ENCODE measurements around the gene KCNQ1OT1.

Gene KCNQ1OT1

GRCh38 chr11:2566223-2567025 lies 133.4 kb downstream of the KCNQ1OT1 start:
- no peak for DNase-seq

- no peak for DNase-seq
Measured at GRCh38 chr11:2565447-2566222, 134.2 kb downstream of the KCNQ1OT1 start.

- DNase-seq: no peak
Measured at GRCh38 chr11:2564588-2565425, 135.0 kb downstream of the KCNQ1OT1 start.

GRCh38 chr11:2564008-2564530 lies 135.7 kb downstream of the KCNQ1OT1 start:
- DNase-seq: no peak

- no peak for DNase-seq
Measured at GRCh38 chr11:2563213-2564007, 136.4 kb downstream of the KCNQ1OT1 start.

GRCh38 chr11:2562890-2563212 lies 136.9 kb downstream of the KCNQ1OT1 start:
- no peak for DNase-seq

GRCh38 chr11:2561696-2562581 lies 137.9 kb downstream of the KCNQ1OT1 start:
- no peak for DNase-seq

- no peak for DNase-seq
Measured at GRCh38 chr11:2559527-2560311, 140.1 kb downstream of the KCNQ1OT1 start.

DNA sequence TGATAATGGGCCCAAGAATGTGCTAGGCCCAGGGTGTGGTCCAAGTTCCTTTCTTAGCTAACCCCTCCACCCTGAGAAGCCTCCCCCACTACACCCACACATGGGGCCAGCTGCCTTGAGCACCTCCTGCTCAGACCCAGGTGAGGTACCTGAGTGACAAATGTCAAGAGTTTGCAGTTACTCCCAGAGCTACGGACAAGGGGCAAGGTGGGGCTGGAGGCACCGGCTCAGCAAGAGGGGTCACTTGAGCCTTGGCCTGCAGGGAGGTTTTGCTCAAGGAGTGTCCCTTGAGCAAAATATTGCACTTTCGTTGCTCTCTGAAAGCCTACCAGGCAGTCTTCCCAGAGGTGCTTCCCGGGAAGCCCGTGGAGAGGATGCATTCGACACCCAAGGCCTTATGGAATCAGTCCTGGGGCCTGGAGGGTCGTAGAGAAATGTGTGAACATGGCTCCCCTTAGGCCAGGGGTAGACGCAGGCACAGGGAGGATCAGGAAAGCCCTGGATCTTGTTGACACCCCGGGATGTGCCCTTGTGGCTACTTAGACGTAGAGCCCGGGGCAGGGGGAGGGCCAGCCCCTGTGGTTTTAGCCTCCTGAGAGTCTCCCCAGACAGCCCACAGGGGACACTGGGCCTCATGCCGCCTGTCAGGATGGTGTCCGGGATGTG lies 140.8 kb downstream of the KCNQ1OT1 start:
- DNase-seq: no peak

- no peak for DNase-seq
Measured at GRCh38 chr11:2558397-2558796, 141.4 kb downstream of the KCNQ1OT1 start.

All from SHP77 (cell line).